Stimulated activated CD8-positive, alpha-beta memory T cell treated with anti-CD3 and anti-CD28 coated beads, Interleukin-15, amount 100 ng/mL, for 48 hours (primary cell): ENCODE data around the gene ASCL5.

Experiments used
- DNase-seq, 2 donors: peaks; one replicate each; pipeline ENCODE4 v3.0.0-alpha.2; 2020; ENCODE audit warnings: low read depth in 2 of 2

ASCL5 gene

DNA sequence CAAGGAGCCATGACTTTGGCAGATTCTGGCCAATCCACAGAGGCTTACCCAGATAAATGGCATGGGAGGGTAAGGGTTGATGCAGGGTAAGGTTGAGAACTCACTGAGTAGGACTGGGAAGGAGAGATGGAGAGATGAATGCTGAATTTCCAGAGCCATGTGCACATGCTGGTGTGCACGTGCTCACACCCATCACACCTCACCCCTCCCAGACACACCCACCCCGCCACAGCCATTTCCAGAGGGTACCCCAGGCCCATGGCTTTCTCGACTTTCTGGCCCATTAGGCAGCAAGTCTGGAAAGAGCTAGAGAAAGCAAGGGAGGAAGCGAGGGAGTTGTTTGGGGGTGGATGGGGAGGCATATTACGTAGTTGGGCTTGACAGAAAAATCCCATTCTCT, 16.4 kb downstream of the ASCL5 start:
- no peak for DNase-seq

- no peak for DNase-seq
These were observed 16.8 kb downstream of the ASCL5 start for GRCh38 chr1:201110138-201110537.

DNA sequence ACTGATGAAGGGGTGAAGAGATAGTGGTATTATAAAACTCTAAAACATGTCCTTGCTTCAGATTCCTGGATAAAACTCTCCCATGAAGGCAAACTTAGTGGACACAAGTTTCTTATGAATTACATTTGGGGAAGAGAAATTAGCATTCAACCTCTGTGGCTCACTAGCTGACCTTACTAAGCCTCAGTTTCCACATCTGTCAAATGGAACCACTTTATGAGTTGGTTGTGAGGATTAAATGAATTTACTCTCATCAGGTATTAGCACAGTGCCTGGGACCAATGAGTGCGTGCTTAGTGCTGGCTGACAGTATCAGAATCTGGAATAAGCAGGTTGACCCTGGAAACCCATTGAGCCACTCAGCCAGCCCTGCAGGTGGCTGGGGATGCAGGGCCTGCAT, 17.3 kb downstream of the ASCL5 start:
- DNase-seq = no peak

- no peak for DNase-seq
These were observed 18.4 kb downstream of the ASCL5 start for GRCh38 chr1:201108614-201109013.

GRCh38 chr1:201105688-201106087, 21.3 kb downstream of the ASCL5 start:
- no peak for DNase-seq

- DNase-seq = no peak
These were observed 22.8 kb downstream of the ASCL5 start for GRCh38 chr1:201104141-201104540.

- DNase-seq = no peak
These were observed 23.3 kb downstream of the ASCL5 start for GRCh38 chr1:201103666-201104065.

- no peak for DNase-seq
These were observed 26.6 kb downstream of the ASCL5 start for GRCh38 chr1:201100169-201100930.

- DNase-seq = no peak
These were observed 27.8 kb downstream of the ASCL5 start for GRCh38 chr1:201098992-201099677.

- no peak for DNase-seq
These were observed 29.8 kb downstream of the ASCL5 start for GRCh38 chr1:201096977-201097856.

- no peak for DNase-seq
These were observed 30.9 kb downstream of the ASCL5 start for GRCh38 chr1:201096041-201096461.

GRCh38 chr1:201095581-201095980, 31.4 kb downstream of the ASCL5 start:
- DNase-seq = no peak

DNA sequence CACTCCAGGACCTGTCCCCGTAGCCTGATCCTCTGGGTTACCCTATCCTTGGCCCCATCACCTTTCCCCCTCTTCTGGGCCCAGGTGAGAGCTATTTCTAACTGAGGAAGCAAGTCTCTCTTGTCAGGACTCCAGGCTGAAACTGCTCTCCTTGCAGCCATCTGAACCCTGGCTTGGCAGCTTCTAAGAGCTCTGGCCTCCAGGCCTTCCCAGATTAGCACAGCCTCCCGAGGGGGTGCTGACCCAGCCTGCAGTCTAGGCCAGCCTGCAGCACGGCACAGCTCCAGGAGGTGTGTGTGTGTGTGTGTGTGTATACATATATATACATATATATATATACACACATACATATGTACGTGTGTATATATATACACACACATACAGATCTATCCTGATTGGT, 32.2 kb downstream of the ASCL5 start:
- no peak for DNase-seq

DNA sequence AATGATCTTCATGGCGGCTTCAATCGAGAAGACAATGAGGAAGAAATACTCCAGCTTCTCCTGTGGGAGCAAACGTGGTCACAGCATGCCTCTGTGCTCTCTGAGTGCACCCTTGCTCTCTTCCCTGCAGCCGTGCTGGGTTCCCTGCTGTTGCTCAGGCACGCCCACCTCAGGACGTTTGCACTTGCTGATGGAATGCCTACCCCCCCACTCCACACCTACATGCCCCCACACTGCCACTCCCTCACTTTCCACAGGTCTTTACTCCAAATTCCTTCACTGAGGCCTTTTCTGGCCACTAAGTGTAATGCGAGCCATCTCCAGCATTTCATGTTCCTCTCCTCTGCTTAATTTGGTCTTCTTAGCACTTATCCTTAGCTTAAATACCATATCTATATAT, 33.0 kb downstream of the ASCL5 start:
- DNase-seq = no peak

DNA sequence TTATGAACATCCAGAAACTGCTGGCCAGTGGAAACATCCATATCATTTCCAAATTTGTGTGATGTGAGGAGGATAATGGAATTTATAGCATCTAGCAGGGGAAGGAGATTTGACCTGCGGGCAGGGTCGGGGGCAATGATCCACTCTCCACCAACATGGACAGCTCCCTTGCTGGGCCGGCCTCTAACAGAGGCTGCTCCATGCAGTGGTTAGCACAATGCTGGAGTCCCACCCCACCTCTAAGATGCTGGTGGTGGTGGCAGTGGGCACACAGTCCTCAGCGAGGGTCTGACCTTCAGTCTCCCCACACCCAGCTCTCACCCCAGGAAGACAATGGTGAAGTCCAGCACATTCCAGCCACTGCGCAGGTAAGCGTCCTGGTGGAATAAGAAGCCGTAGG, 33.4 kb downstream of the ASCL5 start:
- no peak for DNase-seq

DNA sequence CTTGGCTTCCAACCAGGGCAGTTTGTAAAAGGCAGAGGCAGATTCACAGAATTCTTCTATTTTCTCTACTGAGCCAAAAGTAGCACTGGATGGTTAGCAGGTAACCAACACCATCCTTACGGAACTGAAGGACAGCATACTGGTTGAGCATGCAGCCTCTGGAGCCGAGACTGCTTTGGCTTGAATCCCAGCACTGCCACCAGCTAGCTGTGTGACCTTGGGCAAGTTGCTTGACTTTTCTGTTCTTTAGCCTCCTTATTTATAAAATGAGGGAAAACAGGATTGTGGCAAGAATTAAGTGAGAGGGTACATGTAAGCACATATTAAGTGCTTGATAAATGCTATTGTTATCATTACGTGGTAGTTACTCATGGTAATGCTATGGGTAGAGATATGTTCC, 34.2 kb downstream of the ASCL5 start:
- no peak for DNase-seq

DNA sequence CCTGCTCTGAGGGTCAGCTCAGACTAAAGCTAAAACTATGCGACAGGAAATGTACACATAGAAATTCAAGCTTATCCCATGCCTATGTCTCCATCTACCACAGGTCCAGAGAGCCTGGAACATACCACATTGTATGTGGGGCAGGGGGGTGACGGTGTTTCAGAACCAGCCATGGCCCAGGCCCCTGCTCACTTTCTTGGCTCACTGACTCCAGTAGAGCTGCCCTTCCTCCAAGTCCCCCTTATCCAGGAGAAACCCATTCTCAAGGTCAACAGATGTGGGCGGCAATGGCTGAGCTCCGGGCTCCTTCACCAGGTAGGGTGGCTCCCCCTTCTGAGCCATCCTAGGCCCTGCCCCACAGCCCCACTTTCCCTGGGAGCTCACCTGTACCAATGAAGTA, 35.7 kb downstream of the ASCL5 start:
- DNase-seq = no peak

DNA sequence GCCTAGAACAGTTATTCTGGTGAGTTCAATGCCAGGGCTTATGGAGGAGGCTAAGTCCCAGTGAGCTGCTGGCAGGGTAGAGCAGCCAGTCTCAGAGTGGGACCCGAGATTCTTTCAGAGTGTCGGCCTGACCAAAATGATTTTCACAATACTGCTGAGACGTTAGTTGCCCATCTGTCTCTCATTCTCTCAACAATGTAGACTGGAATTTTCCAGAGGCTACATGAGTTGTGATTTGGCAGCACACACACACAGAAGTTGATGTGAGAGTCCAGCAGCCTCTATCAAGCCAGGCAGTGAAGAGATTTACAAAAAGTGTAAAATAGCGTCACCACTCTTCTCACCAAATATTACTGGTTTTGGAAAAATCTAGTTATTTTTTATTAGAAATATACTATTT, 36.4 kb downstream of the ASCL5 start:
- no peak for DNase-seq

GRCh38 chr1:201089596-201089995, 37.4 kb downstream of the ASCL5 start:
- DNase-seq = no peak

DNA sequence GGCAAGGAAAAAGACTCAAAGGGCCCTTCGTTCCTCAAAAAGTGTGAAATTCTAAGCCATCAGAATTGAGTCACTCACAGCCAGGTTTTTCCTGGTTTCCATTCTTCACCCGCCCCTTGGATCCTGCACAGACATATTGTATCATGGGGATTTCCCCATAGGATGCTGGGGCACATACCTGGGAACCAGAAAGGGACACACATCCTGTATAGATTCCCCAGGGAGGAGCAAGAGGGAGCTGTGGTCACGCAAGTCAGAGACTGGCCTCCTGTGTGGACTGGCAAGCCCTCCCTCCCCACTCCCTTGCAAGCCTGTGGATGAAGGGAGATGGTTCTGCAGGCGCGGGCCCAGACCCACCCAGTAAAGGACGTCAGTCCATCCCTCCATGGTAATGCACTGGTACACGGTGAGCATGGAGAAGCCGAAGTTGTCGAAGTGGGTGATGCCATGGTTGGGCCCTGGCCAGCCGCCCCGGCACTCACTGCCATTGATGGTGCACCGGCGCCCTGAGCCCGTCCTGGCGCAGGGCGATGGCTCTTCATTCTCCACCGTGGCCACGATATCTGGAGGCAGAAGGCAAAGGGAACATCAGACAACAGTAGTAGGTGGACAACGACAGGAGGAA, 38.0 kb downstream of the ASCL5 start:
- no peak for DNase-seq

GRCh38 chr1:201088395-201088794, 38.6 kb downstream of the ASCL5 start:
- DNase-seq = no peak
